HepG2 (cell line): ENCODE results near the gene TK1. TPM values are rescaled to one million over a fixed set of nuclear protein-coding genes. Genes with fewer than 3 reads are reported as not detected.

ENCODE experiments used
- FOXJ3 ChIP-seq: sonication (generic); formaldehyde crosslinking; IDR thresholded peaks from 2 replicates; pipeline ENCODE4 v1.4.0; 2020; ENCODE audit warnings: missing genetic modification reagents, mild to moderate bottlenecking, borderline replicate concordance
- KDM5B ChIP-seq: sonication (generic); formaldehyde crosslinking; IDR thresholded peaks from 2 replicates; pipeline ENCODE4 v1.4.0; 2020; ENCODE audit warnings: missing genetic modification reagents, mild to moderate bottlenecking, borderline replicate concordance
- MBNL3 ChIP-seq: fragments of 250-450 bp; sonication (Bioruptor Pico); conservative IDR thresholded peaks from 2 replicates; pipeline ENCODE4 v1.8.0; 2022; ENCODE audit warnings: mild to moderate bottlenecking, inconsistent platforms
- MED1 ChIP-seq: sonication (generic); formaldehyde crosslinking; IDR thresholded peaks from 2 replicates; pipeline ENCODE4 v1.4.0; 2020; ENCODE audit warnings: missing genetic modification reagents
- PBX3 ChIP-seq: sonication (generic); formaldehyde crosslinking; IDR thresholded peaks from 2 replicates; pipeline ENCODE4 v1.8.1; 2023; ENCODE audit warnings: missing genetic modification reagents, inconsistent platforms, borderline replicate concordance
- PRMT3 ChIP-seq: sonication (generic); formaldehyde crosslinking; IDR thresholded peaks from 2 replicates; pipeline ENCODE4 v1.8.1; 2022; ENCODE audit warnings: low read depth, mild to moderate bottlenecking, moderate library complexity, missing genetic modification reagents, borderline replicate concordance
- SIX4 ChIP-seq: sonication (generic); formaldehyde crosslinking; IDR thresholded peaks from 2 replicates; pipeline ENCODE4 v1.4.0; 2020; ENCODE audit warnings: missing genetic modification reagents
- SOX6 ChIP-seq, 2 experiments: fragments of 450-650 bp in 1 of 2; sonication (generic) in 1 of 2; formaldehyde crosslinking in 1 of 2; IDR thresholded peaks; 2 replicates each; pipeline versions ENCODE4 v1.4.0 to v1.6.1; 2017 to 2020; ENCODE audit warnings: antibody characterized with exemption in 1 of 2, mild to moderate bottlenecking in 1 of 2, missing genetic modification reagents in 1 of 2
- SRF ChIP-seq: IDR thresholded peaks from 2 replicates; pipeline ENCODE4 v1.6.1; 2011; ENCODE audit warnings: mild to moderate bottlenecking, low read depth, low read length, moderate library complexity
- SRY ChIP-seq: sonication (generic); formaldehyde crosslinking; IDR thresholded peaks from 2 replicates; pipeline ENCODE4 v1.8.0; 2022; ENCODE audit warnings: mild to moderate bottlenecking, missing genetic modification reagents
- ZKSCAN1 ChIP-seq: fragments of 150-350 bp; IDR thresholded peaks from 2 replicates; pipeline ENCODE4 v1.6.1; 2014; ENCODE audit warnings: low read length
- ZNF367 ChIP-seq: sonication (generic); formaldehyde crosslinking; IDR thresholded peaks from 2 replicates; pipeline ENCODE4 v1.4.0; 2020; ENCODE audit warnings: missing genetic modification reagents, borderline replicate concordance
- ZNF44 ChIP-seq: sonication (generic); formaldehyde crosslinking; IDR thresholded peaks from 2 replicates; pipeline ENCODE4 v1.5.1; 2020; ENCODE audit warnings: mild to moderate bottlenecking, missing genetic modification reagents
- ZNF816 ChIP-seq: sonication (generic); formaldehyde crosslinking; IDR thresholded peaks from 2 replicates; pipeline ENCODE4 v1.8.0; 2022; ENCODE audit warnings: missing genetic modification reagents, mild to moderate bottlenecking, borderline replicate concordance
- polyA plus RNA-seq, 8 experiments: library from polyadenylated mRNA; depleted of rRNA in 3 of 8; stranded (reverse) in 7 of 8; unstranded in 1 of 8; fragments of >200 nt; fragmentation: Illumina TruSeq in 4 of 8; extraction: Trizol in 4 of 8; gene quantifications; 2 replicates each; pipeline versions ENCODE4 v1.2.1 to v1.2.3, GENCODE V29; 2011 to 2016; ENCODE audit warnings: low read depth in 4 of 8, missing spikeins in 1 of 8, mixed read lengths in 1 of 8; ENCODE audit not compliant: insufficient read depth in 1 of 8
- total RNA-seq, 5 experiments: library from RNA; depleted of rRNA; stranded (reverse); fragments of >200 nt; fragmentation: Illumina TruSeq; extraction: Trizol; gene quantifications; 2 replicates each; pipeline ENCODE4 v1.2.3, GENCODE V29; 2016; ENCODE audit warnings: low read depth in 1 of 5
- TF ChIP-seq, protein P1 (sequence below): sonication (generic); formaldehyde crosslinking; IDR thresholded peaks from 2 replicates; pipeline ENCODE4 v1.9.0; 2021; ENCODE audit warnings: missing genetic modification reagents, mild to moderate bottlenecking, borderline replicate concordance
- TF ChIP-seq, protein P2 (sequence below): sonication (generic); formaldehyde crosslinking; IDR thresholded peaks from 2 replicates; pipeline ENCODE4 v1.4.0; 2020; ENCODE audit warnings: missing genetic modification reagents
- TF ChIP-seq, protein P3 (sequence below): sonication (generic); formaldehyde crosslinking; IDR thresholded peaks from 2 replicates; pipeline ENCODE4 v1.9.0; 2022; ENCODE audit warnings: missing genetic modification reagents, mild to moderate bottlenecking, borderline replicate concordance
- TF ChIP-seq, protein P4 (sequence below): sonication (generic); IDR thresholded peaks from 2 replicates; pipeline ENCODE4 v1.6.1; 2016; ENCODE audit warnings: low read depth, borderline replicate concordance
- TF ChIP-seq, protein P5 (sequence below): sonication (generic); formaldehyde crosslinking; IDR thresholded peaks from 2 replicates; pipeline ENCODE4 v1.4.0; 2020; ENCODE audit warnings: missing genetic modification reagents, borderline replicate concordance

TK1 gene
- total and polyA plus RNA-seq, 2 of the 13 experiments (the other 11 are each of a cell fraction or from before 2014, with no cell fraction given) = 45.0 to 96.0 TPM

- TF ChIP-seq, protein P1, sequence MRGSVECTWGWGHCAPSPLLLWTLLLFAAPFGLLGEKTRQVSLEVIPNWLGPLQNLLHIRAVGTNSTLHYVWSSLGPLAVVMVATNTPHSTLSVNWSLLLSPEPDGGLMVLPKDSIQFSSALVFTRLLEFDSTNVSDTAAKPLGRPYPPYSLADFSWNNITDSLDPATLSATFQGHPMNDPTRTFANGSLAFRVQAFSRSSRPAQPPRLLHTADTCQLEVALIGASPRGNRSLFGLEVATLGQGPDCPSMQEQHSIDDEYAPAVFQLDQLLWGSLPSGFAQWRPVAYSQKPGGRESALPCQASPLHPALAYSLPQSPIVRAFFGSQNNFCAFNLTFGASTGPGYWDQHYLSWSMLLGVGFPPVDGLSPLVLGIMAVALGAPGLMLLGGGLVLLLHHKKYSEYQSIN (CRISPR knock-in tag) = no peak
- TF ChIP-seq KDM5B (CRISPR knock-in tag) (0 out of 2 replicates have a peak, but pooled peaks have one; percentile 41), PBX3 (no peak), FOXJ3 (CRISPR knock-in tag) (peak; percentile 40; the same call in 1 of the 2 replicates), SRY (no peak), ZNF816 (CRISPR knock-in tag) (no peak), ZNF44 (CRISPR knock-in tag) (no peak), SOX6 (IDR thresholded peaks at IDR 0.05) (no peak), SOX6 (CRISPR knock-in tag; IDR thresholded peaks at IDR 0.05) (no peak), SIX4 (CRISPR knock-in tag) (no peak), MED1 (peak; percentile 31; the same call in 1 of the 2 replicates), PRMT3 (no peak), MBNL3 (CRISPR knock-in tag) (no peak), ZNF367 (no peak), ZKSCAN1 (no peak), SRF (no peak)
- TF ChIP-seq, protein P2, sequence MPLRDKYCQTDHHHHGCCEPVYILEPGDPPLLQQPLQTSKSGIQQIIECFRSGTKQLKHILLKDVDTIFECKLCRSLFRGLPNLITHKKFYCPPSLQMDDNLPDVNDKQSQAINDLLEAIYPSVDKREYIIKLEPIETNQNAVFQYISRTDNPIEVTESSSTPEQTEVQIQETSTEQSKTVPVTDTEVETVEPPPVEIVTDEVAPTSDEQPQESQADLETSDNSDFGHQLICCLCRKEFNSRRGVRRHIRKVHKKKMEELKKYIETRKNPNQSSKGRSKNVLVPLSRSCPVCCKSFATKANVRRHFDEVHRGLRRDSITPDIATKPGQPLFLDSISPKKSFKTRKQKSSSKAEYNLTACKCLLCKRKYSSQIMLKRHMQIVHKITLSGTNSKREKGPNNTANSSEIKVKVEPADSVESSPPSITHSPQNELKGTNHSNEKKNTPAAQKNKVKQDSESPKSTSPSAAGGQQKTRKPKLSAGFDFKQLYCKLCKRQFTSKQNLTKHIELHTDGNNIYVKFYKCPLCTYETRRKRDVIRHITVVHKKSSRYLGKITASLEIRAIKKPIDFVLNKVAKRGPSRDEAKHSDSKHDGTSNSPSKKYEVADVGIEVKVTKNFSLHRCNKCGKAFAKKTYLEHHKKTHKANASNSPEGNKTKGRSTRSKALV (CRISPR knock-in tag) = no peak
- TF ChIP-seq, protein P3, sequence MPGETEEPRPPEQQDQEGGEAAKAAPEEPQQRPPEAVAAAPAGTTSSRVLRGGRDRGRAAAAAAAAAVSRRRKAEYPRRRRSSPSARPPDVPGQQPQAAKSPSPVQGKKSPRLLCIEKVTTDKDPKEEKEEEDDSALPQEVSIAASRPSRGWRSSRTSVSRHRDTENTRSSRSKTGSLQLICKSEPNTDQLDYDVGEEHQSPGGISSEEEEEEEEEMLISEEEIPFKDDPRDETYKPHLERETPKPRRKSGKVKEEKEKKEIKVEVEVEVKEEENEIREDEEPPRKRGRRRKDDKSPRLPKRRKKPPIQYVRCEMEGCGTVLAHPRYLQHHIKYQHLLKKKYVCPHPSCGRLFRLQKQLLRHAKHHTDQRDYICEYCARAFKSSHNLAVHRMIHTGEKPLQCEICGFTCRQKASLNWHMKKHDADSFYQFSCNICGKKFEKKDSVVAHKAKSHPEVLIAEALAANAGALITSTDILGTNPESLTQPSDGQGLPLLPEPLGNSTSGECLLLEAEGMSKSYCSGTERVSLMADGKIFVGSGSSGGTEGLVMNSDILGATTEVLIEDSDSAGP (CRISPR knock-in tag) = peak; percentile 67; the same call in 1 of the 2 replicates
- TF ChIP-seq, protein P4, sequence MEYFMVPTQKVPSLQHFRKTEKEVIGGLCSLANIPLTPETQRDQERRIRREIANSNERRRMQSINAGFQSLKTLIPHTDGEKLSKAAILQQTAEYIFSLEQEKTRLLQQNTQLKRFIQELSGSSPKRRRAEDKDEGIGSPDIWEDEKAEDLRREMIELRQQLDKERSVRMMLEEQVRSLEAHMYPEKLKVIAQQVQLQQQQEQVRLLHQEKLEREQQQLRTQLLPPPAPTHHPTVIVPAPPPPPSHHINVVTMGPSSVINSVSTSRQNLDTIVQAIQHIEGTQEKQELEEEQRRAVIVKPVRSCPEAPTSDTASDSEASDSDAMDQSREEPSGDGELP = peak; percentile 67; the same call in 1 of the 2 replicates
- TF ChIP-seq, protein P5, sequence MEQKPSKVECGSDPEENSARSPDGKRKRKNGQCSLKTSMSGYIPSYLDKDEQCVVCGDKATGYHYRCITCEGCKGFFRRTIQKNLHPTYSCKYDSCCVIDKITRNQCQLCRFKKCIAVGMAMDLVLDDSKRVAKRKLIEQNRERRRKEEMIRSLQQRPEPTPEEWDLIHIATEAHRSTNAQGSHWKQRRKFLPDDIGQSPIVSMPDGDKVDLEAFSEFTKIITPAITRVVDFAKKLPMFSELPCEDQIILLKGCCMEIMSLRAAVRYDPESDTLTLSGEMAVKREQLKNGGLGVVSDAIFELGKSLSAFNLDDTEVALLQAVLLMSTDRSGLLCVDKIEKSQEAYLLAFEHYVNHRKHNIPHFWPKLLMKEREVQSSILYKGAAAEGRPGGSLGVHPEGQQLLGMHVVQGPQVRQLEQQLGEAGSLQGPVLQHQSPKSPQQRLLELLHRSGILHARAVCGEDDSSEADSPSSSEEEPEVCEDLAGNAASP (CRISPR knock-in tag) = peak; percentile 55; the same call in 1 of the 2 replicates
These were observed 52.6 kb downstream of the TK1 start (continued) for GRCh38 chr17:78133971-78134898.
